Skeletal muscle satellite cell (primary cell): Measurements from ENCODE around the gene TSHR.
"Not testable (repeated sequence)": the region's sequence is repeated elsewhere in the genome, so short reads cannot be mapped to it uniquely, and the experiment has no call there.

Experiments used
- H3K27me3 ChIP-seq: 2 replicates; pipeline ENCODE4 v1.7.0; 2013; ENCODE audit warnings: low read length; ENCODE audit not compliant: control insufficient read depth, insufficient read depth
- H3K36me3 ChIP-seq: 2 replicates; pipeline ENCODE4 v1.7.0; 2013; ENCODE audit warnings: mild to moderate bottlenecking, control low read depth, low read length; ENCODE audit not compliant: insufficient read depth
- H3K4me1 ChIP-seq: 2 replicates; pipeline ENCODE4 v1.7.0; 2013; ENCODE audit warnings: low read length; ENCODE audit not compliant: control insufficient read depth, insufficient read depth
- H3K4me2 ChIP-seq: 2 replicates; pipeline ENCODE4 v1.7.0; 2013; ENCODE audit warnings: mild to moderate bottlenecking, low read length
- H3K4me3 ChIP-seq: 2 replicates; pipeline ENCODE4 v1.7.0; 2013; ENCODE audit warnings: low read length
- H3K9ac ChIP-seq: 2 replicates; pipeline ENCODE4 v1.7.0; 2013; ENCODE audit warnings: mild to moderate bottlenecking, low read depth, low read length, moderate library complexity
- H3K9me3 ChIP-seq: replicated peaks from 2 replicates; pipeline ENCODE4 v1.7.0; 2013; ENCODE audit warnings: mild to moderate bottlenecking, control low read depth, low read length

Gene TSHR

DNA sequence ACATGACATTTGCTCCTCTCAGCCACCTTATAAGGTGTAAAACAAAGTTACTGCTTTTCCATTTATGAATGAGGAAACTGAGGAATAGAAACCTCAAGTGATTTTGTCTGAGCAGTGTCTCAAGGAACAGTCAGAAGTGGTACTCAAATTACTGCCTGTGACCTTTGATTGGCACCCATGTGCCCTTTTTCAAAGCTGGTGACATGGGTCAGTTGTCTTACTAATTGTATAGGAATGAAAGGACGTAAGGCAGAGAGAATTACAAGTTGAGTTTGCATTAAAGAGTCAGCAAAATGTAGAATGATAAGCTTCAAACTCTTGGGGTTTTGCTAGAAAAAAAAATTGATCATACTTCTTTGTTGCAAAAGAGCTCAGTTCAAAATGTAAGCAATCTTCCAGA lies 136.2 kb downstream of the TSHR start:
- Histone ChIP-seq H3K27me3 (no peaks in the 10 kb centered on the region), H3K36me3 (no peaks in the 10 kb centered on the region), H3K4me3 (no peak overlapping the region), H3K4me2 (no peak overlapping the region), H3K4me1 (no peaks in the 10 kb centered on the region), H3K9me3 (no peaks in the 10 kb centered on the region), H3K9ac (no peak overlapping the region)

DNA sequence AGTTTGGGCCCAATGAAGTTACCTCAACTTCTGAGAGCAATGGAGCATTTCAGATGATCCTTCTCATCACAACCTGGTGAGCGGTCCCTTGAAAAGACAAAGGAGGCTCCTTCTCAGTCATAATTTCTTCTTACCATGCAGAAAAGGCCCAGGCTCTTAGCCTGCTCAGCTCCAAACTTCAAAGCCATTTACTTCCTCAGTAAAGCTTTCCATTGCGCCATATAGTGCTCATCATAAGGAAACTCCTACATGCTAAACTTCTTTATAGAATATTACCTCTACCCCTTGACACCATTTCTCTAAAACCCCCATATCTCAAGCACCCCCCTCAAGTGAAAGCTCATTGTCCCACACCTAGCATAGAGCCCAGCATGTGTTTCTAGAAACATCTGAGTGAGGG lies 138.2 kb downstream of the TSHR start:
- H3K9me3 ChIP-seq = no peaks in the 10 kb centered on the region
- H3K9ac ChIP-seq = no peak overlapping the region
- H3K4me3 ChIP-seq = no peak overlapping the region
- no peaks in the 10 kb centered on the region for H3K4me1 ChIP-seq
- no peak overlapping the region for H3K4me2 ChIP-seq
- no peaks in the 10 kb centered on the region for H3K27me3 ChIP-seq
- no peaks in the 10 kb centered on the region for H3K36me3 ChIP-seq

DNA sequence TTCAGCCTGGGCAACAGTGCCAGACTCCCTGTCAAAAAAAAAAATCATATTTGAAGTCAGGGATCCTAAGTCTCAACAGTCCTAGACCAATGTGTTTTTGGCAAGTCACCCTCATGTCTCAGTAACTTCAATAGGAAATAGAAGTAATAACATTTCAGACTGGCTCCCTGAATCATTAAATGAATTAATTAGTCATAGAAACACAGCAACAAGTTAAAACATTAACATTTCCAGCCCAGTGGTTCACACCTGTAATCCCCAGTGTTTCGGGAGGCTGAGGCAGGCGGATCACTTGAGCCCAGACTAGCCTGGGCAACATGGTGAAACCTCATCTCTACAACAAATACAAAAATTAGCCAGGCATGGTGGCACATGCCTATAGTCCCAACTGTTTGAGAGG lies 140.1 kb downstream of the TSHR start:
- no peaks in the 10 kb centered on the region for H3K4me1 ChIP-seq
- H3K4me2 ChIP-seq = no peak overlapping the region
- no peaks in the 10 kb centered on the region for H3K27me3 ChIP-seq
- H3K9me3 ChIP-seq = no peaks in the 10 kb centered on the region
- H3K4me3 ChIP-seq = no peak overlapping the region
- H3K9ac ChIP-seq = no peak overlapping the region
- no peaks in the 10 kb centered on the region for H3K36me3 ChIP-seq

DNA sequence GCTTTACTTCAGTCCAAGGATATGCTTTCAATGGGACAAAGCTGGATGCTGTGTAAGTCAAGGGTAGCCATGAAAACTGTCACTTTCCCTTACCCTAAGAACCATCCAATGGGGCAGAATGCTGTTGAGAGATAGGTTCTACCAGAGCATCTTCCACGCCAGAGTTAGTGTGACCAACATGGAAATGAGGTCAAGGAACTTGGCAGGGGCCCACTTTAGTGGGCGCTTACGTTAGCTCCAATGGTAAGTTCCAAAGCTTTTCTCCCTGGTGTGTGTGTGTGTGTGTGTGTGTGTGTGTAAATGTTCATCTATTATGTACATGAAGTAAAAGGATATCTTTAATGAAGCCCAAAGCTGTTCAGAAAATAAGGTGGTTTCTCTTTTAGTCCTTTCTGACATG lies 141.2 kb downstream of the TSHR start:
- Histone ChIP-seq H3K9ac (no peak overlapping the region), H3K27me3 (no peaks in the 10 kb centered on the region)

DNA sequence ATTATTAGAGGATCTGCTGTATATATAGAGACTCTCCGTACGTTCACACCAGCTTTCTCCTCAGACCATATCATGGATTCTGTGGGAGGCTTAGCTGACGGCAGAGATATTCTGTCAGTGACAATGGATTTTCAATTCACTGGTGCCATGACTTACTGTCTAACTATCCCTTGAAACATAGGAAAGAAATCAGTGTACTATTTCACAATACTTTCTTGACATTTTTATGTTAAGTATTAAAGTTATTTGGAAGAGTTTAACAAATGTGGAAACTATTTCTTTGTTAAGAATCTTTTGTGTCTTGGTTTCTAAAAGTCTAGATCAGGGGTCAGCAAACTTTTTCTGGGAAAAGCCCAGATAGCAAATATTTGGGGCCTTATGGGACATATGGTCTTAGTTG lies 146.8 kb downstream of the TSHR start:
- H3K27me3 ChIP-seq = no peaks in the 10 kb centered on the region
- no peak overlapping the region for H3K9ac ChIP-seq
- no peak overlapping the region for H3K4me3 ChIP-seq
- no peaks in the 10 kb centered on the region for H3K9me3 ChIP-seq
- H3K36me3 ChIP-seq = no peaks in the 10 kb centered on the region
- H3K4me2 ChIP-seq = no peak overlapping the region
- H3K4me1 ChIP-seq = no peaks in the 10 kb centered on the region

More for the DNA sequence above, 141.2 kb downstream of the TSHR start:
- H3K4me2 ChIP-seq = no peak overlapping the region
- no peaks in the 10 kb centered on the region for H3K9me3 ChIP-seq
- H3K4me1 ChIP-seq = no peaks in the 10 kb centered on the region
- no peak overlapping the region for H3K4me3 ChIP-seq
- H3K36me3 ChIP-seq = no peaks in the 10 kb centered on the region

DNA sequence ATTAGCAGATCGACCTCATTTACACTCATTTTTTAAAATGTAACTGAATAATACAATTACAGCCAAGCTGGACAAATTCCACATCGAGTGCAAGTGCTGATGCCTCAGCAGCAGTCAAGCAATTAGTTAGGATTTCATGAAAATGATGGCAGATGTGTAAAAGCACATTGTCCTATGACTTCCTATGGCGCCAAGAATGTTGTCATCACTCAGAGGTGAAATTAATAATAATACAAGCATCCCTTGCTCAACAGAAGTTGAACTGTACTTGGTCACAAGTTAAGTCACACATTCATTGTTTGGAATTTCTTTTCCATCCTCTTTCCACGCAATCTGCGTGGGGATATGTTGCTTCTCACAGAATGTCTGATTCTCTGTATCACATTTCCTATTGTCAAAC lies 148.0 kb downstream of the TSHR start:
- no peak overlapping the region for H3K4me3 ChIP-seq
- H3K27me3 ChIP-seq = no peaks in the 10 kb centered on the region
- H3K4me2 ChIP-seq = no peak overlapping the region
- H3K4me1 ChIP-seq = no peaks in the 10 kb centered on the region
- no peak overlapping the region for H3K9ac ChIP-seq
- no peaks in the 10 kb centered on the region for H3K9me3 ChIP-seq
- no peaks in the 10 kb centered on the region for H3K36me3 ChIP-seq

DNA sequence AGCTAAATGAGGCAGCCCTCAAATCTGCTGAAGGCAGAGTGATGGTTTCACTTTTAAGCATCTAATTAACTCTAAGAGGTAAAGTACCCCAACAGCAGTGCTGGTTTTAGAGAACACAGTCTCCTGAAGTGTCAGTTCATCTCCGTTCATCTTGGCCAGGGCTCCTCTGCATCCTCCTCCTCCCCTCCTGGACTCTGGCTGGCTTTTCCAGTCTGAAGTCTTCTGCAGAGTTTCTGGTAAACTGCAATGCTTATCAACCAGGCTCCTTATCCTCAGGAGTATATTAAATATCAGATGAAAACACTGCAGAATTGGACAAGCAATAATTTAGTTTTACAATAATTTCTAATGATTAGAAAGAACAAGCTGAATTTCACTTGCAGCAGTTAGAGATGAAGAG lies 150.0 kb downstream of the TSHR start:
- H3K4me3 ChIP-seq = no peak overlapping the region
- H3K9ac ChIP-seq = no peak overlapping the region
- no peaks in the 10 kb centered on the region for H3K4me1 ChIP-seq
- H3K27me3 ChIP-seq = no peaks in the 10 kb centered on the region
- H3K9me3 ChIP-seq = no peaks in the 10 kb centered on the region
- H3K4me2 ChIP-seq = no peak overlapping the region
- H3K36me3 ChIP-seq = no peaks in the 10 kb centered on the region

DNA sequence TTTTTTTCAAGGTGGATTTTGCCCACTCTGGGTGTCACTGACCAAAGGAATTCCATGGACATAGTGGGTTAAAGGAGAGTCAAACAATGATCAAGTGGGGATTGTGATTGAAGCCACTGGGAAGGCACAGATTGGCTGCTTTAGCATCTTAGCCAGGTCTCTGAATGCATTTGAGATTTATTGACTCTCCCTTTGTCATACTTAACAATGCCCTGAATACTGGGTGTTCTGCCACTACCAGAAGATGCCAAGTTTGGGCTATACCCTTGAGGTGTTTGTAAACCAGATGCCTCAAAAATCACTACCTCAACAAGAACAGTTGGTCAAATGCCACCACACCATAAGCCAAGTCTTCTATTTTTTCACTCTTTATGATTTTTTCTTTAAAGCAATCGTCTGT lies 150.5 kb downstream of the TSHR start:
- Histone ChIP-seq H3K9me3 (no peaks in the 10 kb centered on the region), H3K4me3 (no peak overlapping the region), H3K4me2 (no peak overlapping the region), H3K36me3 (no peaks in the 10 kb centered on the region), H3K4me1 (no peaks in the 10 kb centered on the region), H3K27me3 (no peaks in the 10 kb centered on the region), H3K9ac (no peak overlapping the region)

DNA sequence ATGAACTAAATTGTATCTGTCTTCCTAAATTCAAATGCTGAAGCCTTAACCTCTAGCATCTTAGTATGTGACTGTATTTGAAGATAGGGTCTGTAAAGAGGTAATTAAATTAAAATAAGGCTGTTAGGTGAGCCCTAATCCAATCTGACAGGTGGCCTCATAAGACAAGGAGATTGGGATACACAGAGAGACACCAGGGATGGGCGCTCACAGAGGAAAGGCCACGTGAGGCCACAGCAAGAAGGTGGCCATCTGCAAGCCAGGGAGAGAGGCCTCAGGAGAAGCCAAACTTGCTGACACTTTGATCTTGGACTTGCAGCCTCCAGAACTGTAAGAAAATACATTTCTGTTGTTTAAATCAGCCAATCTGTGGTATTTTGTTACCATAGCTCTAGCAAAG lies 154.8 kb downstream of the TSHR start:
- no peaks in the 10 kb centered on the region for H3K27me3 ChIP-seq
- H3K9me3 ChIP-seq = no peaks in the 10 kb centered on the region
- no peak overlapping the region for H3K4me3 ChIP-seq
- H3K9ac ChIP-seq = no peak overlapping the region
- H3K4me1 ChIP-seq = no peaks in the 10 kb centered on the region
- no peak overlapping the region for H3K4me2 ChIP-seq
- H3K36me3 ChIP-seq = no peaks in the 10 kb centered on the region

DNA sequence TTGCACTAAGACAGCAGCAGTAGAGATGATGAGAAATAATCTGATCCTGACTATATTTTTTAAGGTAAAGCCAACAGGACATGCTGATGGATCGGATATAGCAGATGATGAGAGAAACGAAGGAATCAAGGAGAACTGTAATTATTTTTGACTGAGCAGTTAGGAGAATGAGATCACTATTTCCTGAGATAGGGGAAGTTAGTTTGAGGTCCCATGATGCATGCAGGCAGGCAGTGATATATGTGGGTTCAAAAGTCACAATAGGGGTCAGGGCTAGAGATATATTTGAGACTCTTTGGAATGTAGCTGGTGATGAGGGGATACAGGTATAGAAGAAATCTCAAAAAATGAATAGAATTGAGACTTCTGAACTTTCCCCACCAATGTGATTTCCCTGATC lies 157.8 kb downstream of the TSHR start:
- Histone ChIP-seq H3K9ac (no peak overlapping the region), H3K36me3 (no peaks in the 10 kb centered on the region), H3K4me2 (no peak overlapping the region), H3K27me3 (no peaks in the 10 kb centered on the region), H3K4me1 (no peaks in the 10 kb centered on the region), H3K4me3 (no peak overlapping the region), H3K9me3 (no peaks in the 10 kb centered on the region)

DNA sequence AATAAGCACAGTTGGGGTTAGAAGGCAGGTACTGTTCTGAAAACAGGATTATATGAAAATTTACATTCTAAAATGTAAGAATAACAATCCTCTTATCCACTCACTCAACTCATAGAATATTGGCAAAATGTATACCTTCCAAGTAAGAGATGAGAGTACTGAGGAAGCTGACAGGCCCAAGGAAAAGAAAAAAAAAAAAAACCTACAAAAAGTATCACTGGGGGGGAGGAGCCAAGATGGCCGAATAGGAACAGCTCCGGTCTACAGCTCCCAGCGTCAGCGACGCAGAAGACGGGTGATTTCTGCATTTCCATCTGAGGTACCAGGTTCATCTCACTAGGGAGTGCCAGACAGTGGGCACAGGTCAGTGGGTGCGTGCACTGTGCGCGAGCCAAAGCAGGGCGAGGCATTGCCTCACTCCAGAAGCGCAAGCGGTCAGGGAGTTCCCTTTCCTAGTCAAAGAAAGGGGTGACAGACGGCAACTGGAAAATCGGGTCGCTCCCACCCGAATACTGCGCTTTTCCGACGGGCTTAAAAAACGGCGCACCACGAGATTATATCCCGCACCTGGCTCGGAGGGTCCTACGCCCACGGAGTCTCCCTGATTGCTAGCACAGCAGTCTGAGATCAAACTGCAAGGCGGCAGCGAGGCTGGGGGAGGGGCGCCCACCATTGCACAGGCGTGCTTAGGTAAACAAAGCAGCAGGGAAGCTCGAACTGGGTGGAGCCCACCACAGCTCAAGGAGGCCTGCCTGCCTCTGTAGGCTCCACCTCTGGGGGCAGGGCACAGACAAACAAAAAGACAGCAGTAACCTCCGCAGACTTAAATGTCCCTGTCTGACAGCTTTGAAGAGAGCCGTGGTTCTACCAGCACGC lies 158.8 kb downstream of the TSHR start:
- H3K36me3 ChIP-seq, H3K4me2 ChIP-seq, H3K4me3 ChIP-seq, H3K27me3 ChIP-seq, H3K9ac ChIP-seq, H3K9me3 ChIP-seq, H3K4me1 ChIP-seq: not testable (repeated sequence)

DNA sequence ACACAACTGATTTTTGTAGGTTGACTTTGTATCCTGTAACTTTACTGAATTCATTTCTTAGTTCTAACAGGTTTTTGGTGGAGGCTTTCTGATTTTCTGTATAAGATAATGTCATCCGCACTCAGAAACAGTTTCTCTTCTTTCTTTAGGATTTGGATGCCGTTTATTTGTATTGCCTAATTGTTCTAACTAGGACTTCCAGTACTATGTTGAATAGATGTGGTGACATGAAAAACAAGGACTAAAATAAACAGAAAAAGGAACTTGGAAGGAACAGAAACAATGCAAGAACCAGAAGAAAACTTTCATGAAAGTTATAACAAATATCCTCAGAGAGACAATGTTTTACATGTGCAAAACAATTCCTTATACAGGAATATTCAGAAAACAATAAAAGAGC lies 165.1 kb downstream of the TSHR start:
- Histone ChIP-seq H3K4me3 (no peak overlapping the region), H3K4me1 (no peaks in the 10 kb centered on the region), H3K9ac (no peak overlapping the region), H3K9me3 (no peaks in the 10 kb centered on the region), H3K4me2 (no peak overlapping the region), H3K27me3 (no peaks in the 10 kb centered on the region), H3K36me3 (no peaks in the 10 kb centered on the region)
